Neural progenitor cell (in vitro differentiated cells): ENCODE measurements around the gene PTX3.

Experiments used
- CTCF ChIP-seq: fragments of 200-600 bp; sonication (generic); IDR thresholded peaks from 2 replicates; pipeline ENCODE4 v1.5.1; 2017; ENCODE audit warnings: antibody characterized with exemption, mild to moderate bottlenecking
- EZH2 ChIP-seq: fragments of 200-600 bp; sonication (generic); IDR thresholded peaks from 2 replicates; pipeline ENCODE4 v1.6.1; 2017; ENCODE audit warnings: antibody characterized with exemption, mild to moderate bottlenecking, moderate library complexity
- EZH2phosphoT487 ChIP-seq: fragments of 200-600 bp; sonication (generic); IDR thresholded peaks from 2 replicates; pipeline ENCODE4 v1.6.1; 2017; ENCODE audit warnings: antibody characterized with exemption

GRCh38 chr3:157452097-157452496 is 15.4 kb downstream of the PTX3 start:
- no peak for TF ChIP-seq EZH2
- TF ChIP-seq CTCF = no peak
- TF ChIP-seq EZH2phosphoT487 = no peak
